Panc1 (cell line): ENCODE measurements around the gene AACS. TPM values are rescaled to one million over a fixed set of nuclear protein-coding genes. Genes with fewer than 3 reads are reported as not detected.

Experiments used
- ATAC-seq: fragments of 200-7000 bp; cut with Tn5 transposase; 2 replicates; pipeline ENCODE4 v1.9.1; 2020; ENCODE audit warnings: mild to moderate bottlenecking, moderate library complexity
- BruUV-seq: library from RNA; stranded (reverse); fragments of 400-500 nt; replicated peaks from 2 replicates; lab custom pipeline; 2021; lab: Mats Ljungman, UMichigan
- CTCF ChIA-PET: fragments of 300-600 bp; sonication (Branson Sonifier 250); formaldehyde crosslinking; loops from one replicate; lab custom pipeline; 2022; ENCODE audit warnings: antibody characterized with exemption; lab: Charles Lee
- POLR2A ChIA-PET: fragments of 300-600 bp; sonication (Branson Sonifier 250); formaldehyde crosslinking; loops from one replicate; lab custom pipeline; 2022; ENCODE audit warnings: antibody characterized with exemption; lab: Charles Lee
- DNase-seq: peaks from one replicate; pipeline ENCODE4 v3.0.0-alpha.2; 2010; ENCODE audit warnings: low read depth, low spot score
- H3K27ac ChIP-seq: 2 replicates; pipeline ENCODE4 v1.5.1; 2011; ENCODE audit warnings: mild to moderate bottlenecking, low read length, inconsistent platforms
- H3K27me3 ChIP-seq: fragments of 200-500 bp; sonication (Bioruptor generic); 2 replicates; pipeline ENCODE4 v1.6.0; 2014; ENCODE audit warnings: low read length, inconsistent platforms; ENCODE audit not compliant: control insufficient read depth, insufficient read depth
- H3K36me3 ChIP-seq: fragments of 200-500 bp; sonication (Bioruptor generic); 2 replicates; pipeline ENCODE4 v1.5.1; 2014; ENCODE audit warnings: inconsistent platforms, mild to moderate bottlenecking, low read length, moderate library complexity; ENCODE audit not compliant: control insufficient read depth, insufficient read depth
- H3K4me1 ChIP-seq: 2 replicates; pipeline ENCODE4 v1.5.1; 2011; ENCODE audit warnings: inconsistent platforms, mild to moderate bottlenecking, low read length, moderate library complexity; ENCODE audit not compliant: control insufficient read depth, insufficient read depth
- H3K4me3 ChIP-seq, 2 experiments: 2 replicates each; pipeline ENCODE4 v1.5.1; 2011 to 2012; ENCODE audit warnings: low read depth in 2 of 2, low read length in 2 of 2, mild to moderate bottlenecking in 2 of 2, inconsistent platforms in 1 of 2, moderate library complexity in 1 of 2
- H3K9me3 ChIP-seq: fragments of 200-500 bp; sonication (Bioruptor generic); 2 replicates; pipeline ENCODE4 v1.5.1; 2014; ENCODE audit warnings: low read depth, mild to moderate bottlenecking, inconsistent platforms, low read length, moderate library complexity; ENCODE audit not compliant: control insufficient read depth, insufficient read depth
- POLR2AphosphoS5 ChIP-seq: IDR thresholded peaks from 2 replicates; pipeline ENCODE4 v1.6.1; 2012; ENCODE audit warnings: mild to moderate bottlenecking, low read depth, low read length, moderate library complexity
- SIN3A ChIP-seq: IDR thresholded peaks from 2 replicates; pipeline ENCODE4 v1.6.1; 2012; ENCODE audit warnings: low read depth, mild to moderate bottlenecking, low read length, moderate library complexity, borderline replicate concordance; ENCODE audit not compliant: insufficient read depth
- TCF7L2 ChIP-seq: IDR thresholded peaks from 2 replicates; pipeline ENCODE4 v1.6.1; 2011; ENCODE audit warnings: mild to moderate bottlenecking, low read depth, low read length, inconsistent platforms
- in situ Hi-C: cut with HindIII; loops from 2 replicates; pipeline ENCODE4 v1.10.0; 2016; ENCODE audit warnings: low sequenced_read_pairs, low pct_unique_long_range_greater_than_20kb
- intact Hi-C: fragments of 100-400 bp; cut with micrococcal nuclease; formaldehyde crosslinking; loops from one replicate; pipeline ENCODE4 v1.10.0; 2022; ENCODE audit not compliant: unreplicated experiment
- total RNA-seq: library from RNA; stranded (reverse); gene quantifications from one replicate; pipeline ENCODE4 v1.2.1, GENCODE V29; 2021; ENCODE audit not compliant: unreplicated experiment
- TF ChIP-seq, protein P1 (sequence below), 2 experiments: IDR thresholded peaks; 2 replicates each; pipeline ENCODE4 v1.6.1; 2011 to 2012; ENCODE audit warnings: low read depth in 2 of 2, control low read depth in 1 of 2, low read length in 1 of 2, mild to moderate bottlenecking in 1 of 2, moderate library complexity in 1 of 2; ENCODE audit not compliant: insufficient read depth in 1 of 2
- TF ChIP-seq, protein P2 (sequence below): fragments of 450-650 bp; IDR thresholded peaks from 2 replicates; pipeline ENCODE4 v1.5.1; 2017; ENCODE audit warnings: mild to moderate bottlenecking

The AACS gene
- total RNA-seq, 1 experiment from 2014 or later: 34.7 TPM

DNA sequence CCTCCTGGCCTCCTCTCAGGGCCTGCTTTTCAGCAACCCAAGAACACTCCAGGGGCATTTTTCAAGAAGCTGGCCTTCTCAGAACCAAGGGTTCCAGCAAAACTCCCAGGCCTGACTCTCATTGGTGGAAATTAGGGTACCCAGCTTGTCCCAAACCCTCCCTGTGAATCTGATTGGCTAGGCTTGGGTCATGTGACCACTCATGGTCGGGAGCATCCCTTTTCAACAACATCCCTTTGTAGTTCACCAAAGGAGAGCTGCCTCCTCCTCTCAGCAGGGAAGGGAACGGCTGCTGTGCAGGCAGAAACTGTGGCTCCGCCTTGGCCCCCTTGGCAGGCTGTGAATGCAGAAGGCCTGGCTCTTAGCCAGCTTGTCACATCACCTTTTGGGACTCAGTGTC, 94.5 kb downstream of the AACS start:
- POLR2A ChIA-PET: no interaction called here
- H3K27ac ChIP-seq: no peak overlapping the region
- CTCF ChIA-PET: no interaction called here
- no peaks in the 10 kb centered on the region for H3K4me1 ChIP-seq
- no peaks in the 10 kb centered on the region for H3K36me3 ChIP-seq
- no peak overlapping the region for H3K4me3 ChIP-seq
- BruUV-seq: no TSS peak
- in situ Hi-C loops (no loop called here), intact Hi-C loops (no loop called here)
- TF ChIP-seq POLR2AphosphoS5 (no peak), SIN3A (no peak), TCF7L2 (no peak)
- TF ChIP-seq, protein P1, sequence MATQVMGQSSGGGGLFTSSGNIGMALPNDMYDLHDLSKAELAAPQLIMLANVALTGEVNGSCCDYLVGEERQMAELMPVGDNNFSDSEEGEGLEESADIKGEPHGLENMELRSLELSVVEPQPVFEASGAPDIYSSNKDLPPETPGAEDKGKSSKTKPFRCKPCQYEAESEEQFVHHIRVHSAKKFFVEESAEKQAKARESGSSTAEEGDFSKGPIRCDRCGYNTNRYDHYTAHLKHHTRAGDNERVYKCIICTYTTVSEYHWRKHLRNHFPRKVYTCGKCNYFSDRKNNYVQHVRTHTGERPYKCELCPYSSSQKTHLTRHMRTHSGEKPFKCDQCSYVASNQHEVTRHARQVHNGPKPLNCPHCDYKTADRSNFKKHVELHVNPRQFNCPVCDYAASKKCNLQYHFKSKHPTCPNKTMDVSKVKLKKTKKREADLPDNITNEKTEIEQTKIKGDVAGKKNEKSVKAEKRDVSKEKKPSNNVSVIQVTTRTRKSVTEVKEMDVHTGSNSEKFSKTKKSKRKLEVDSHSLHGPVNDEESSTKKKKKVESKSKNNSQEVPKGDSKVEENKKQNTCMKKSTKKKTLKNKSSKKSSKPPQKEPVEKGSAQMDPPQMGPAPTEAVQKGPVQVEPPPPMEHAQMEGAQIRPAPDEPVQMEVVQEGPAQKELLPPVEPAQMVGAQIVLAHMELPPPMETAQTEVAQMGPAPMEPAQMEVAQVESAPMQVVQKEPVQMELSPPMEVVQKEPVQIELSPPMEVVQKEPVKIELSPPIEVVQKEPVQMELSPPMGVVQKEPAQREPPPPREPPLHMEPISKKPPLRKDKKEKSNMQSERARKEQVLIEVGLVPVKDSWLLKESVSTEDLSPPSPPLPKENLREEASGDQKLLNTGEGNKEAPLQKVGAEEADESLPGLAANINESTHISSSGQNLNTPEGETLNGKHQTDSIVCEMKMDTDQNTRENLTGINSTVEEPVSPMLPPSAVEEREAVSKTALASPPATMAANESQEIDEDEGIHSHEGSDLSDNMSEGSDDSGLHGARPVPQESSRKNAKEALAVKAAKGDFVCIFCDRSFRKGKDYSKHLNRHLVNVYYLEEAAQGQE (IDR thresholded peaks at IDR 0.05; ENCODE audit: insufficient read depth in 1 of 2, low read depth in 2 of 2, low read length in 1 of 2): no peak
- TF ChIP-seq, protein P2, sequence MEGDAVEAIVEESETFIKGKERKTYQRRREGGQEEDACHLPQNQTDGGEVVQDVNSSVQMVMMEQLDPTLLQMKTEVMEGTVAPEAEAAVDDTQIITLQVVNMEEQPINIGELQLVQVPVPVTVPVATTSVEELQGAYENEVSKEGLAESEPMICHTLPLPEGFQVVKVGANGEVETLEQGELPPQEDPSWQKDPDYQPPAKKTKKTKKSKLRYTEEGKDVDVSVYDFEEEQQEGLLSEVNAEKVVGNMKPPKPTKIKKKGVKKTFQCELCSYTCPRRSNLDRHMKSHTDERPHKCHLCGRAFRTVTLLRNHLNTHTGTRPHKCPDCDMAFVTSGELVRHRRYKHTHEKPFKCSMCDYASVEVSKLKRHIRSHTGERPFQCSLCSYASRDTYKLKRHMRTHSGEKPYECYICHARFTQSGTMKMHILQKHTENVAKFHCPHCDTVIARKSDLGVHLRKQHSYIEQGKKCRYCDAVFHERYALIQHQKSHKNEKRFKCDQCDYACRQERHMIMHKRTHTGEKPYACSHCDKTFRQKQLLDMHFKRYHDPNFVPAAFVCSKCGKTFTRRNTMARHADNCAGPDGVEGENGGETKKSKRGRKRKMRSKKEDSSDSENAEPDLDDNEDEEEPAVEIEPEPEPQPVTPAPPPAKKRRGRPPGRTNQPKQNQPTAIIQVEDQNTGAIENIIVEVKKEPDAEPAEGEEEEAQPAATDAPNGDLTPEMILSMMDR: no peak
- H3K9me3 ChIP-seq: no peaks in the 10 kb centered on the region
- H3K27me3 ChIP-seq: no peaks in the 10 kb centered on the region
- ATAC-seq (no peak), DNase-seq (no peak)

DNA sequence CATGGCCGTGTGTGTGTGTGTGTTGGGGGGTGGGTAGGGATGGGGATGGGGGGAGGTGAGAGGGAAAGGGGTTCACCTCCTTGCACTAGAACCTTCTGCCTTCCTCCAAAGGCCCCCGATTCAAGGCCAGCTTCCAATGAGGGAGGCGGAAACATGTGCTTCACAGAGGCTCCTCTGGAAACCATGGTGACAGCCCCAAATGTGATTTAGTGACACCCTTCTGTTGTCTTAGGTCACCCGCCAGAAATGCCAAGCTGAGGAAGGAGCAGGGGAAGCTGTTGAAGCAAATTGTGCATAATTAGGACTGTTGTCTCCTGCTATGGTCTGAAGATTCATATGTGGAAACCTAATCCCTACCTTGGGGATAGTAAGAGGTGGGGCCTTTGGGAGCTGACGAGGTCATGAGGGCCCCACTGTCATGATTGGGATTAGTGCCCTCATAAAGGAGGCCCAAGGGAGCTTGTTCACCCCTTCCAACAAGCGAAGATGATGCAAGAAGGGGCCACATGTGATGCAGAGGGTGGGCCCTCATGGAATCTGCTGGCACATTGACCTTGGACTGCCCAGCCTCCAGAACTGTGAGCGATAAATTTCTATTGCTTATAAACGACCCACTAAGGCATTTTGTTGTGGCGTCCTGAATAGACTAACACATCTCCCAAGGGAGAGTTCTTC, 95.2 kb downstream of the AACS start:
- Histone ChIP-seq H3K27me3 (no peaks in the 10 kb centered on the region), H3K4me3 (no peak overlapping the region), H3K27ac (no peak overlapping the region), H3K36me3 (no peaks in the 10 kb centered on the region), H3K4me1 (no peaks in the 10 kb centered on the region), H3K9me3 (no peaks in the 10 kb centered on the region)
- no TSS peak for BruUV-seq
- in situ Hi-C loops (no loop called here), intact Hi-C loops (no loop called here)
- TF ChIP-seq, protein P2: no peak
- TF ChIP-seq POLR2AphosphoS5: no peak
- CTCF ChIA-PET: no interaction called here
- POLR2A ChIA-PET: no interaction called here
- ATAC-seq (no peak), DNase-seq (no peak)
